H1 (cell line): ENCODE measurements around the gene TARS3. TPM values are rescaled to one million over a fixed set of nuclear protein-coding genes. Genes with fewer than 3 reads are reported as not detected.

Source experiments
- CTCF ChIA-PET: fragments of 300-600 bp; sonication (Branson Sonifier 250); formaldehyde crosslinking; loops from one replicate; lab custom pipeline; 2021; ENCODE audit not compliant: partially characterized antibody; lab: Charles Lee
- POLR2A ChIA-PET: fragments of 300-600 bp; sonication (Branson Sonifier 250); formaldehyde crosslinking; loops from one replicate; lab custom pipeline; 2021; ENCODE audit warnings: inconsistent platforms; ENCODE audit not compliant: partially characterized antibody; lab: Charles Lee
- DNase-seq, 2 experiments: peaks; one replicate each; pipeline versions ENCODE4 v3.0.0 to v3.0.0-alpha.2; 2010 to 2022; ENCODE audit warnings: low spot score in 2 of 2, low read depth in 1 of 2, mixed read lengths in 1 of 2
- FAIRE-seq: peaks from 2 replicates; lab custom pipeline; 2011; peaks lifted over from hg19 to GRCh38; lab: Jason Lieb, UNC
- H2AFZ ChIP-seq: 2 replicates; pipeline ENCODE4 v1.8.1; 2012; ENCODE audit warnings: low read length, inconsistent platforms
- H2AK5ac ChIP-seq: 2 replicates; pipeline ENCODE4 v1.6.1; 2013; ENCODE audit warnings: low read depth, low read length
- H2BK120ac ChIP-seq: replicated peaks from 2 replicates; pipeline ENCODE3; 2013; ENCODE audit warnings: low read depth, low read length, inconsistent platforms
- H2BK12ac ChIP-seq: 2 replicates; pipeline ENCODE4 v1.6.1; 2013; ENCODE audit warnings: low read depth, low read length
- H2BK15ac ChIP-seq: 2 replicates; pipeline ENCODE4 v1.6.1; 2013; ENCODE audit warnings: low read length
- H2BK20ac ChIP-seq: 2 replicates; pipeline ENCODE4 v1.6.1; 2013; ENCODE audit warnings: low read length
- H2BK5ac ChIP-seq: 2 replicates; pipeline ENCODE4 v1.6.1; 2013; ENCODE audit warnings: low read depth, low read length
- H3K14ac ChIP-seq: 2 replicates; pipeline ENCODE4 v1.6.1; 2013; ENCODE audit warnings: inconsistent platforms; ENCODE audit not compliant: insufficient read length
- H3K18ac ChIP-seq: 2 replicates; pipeline ENCODE4 v1.6.1; 2013; ENCODE audit warnings: low read length; ENCODE audit errors: extremely low read depth
- H3K23ac ChIP-seq: 2 replicates; pipeline ENCODE4 v1.6.1; 2013; ENCODE audit warnings: inconsistent platforms; ENCODE audit not compliant: insufficient read length
- H3K23me2 ChIP-seq: 2 replicates; pipeline ENCODE4 v1.6.1; 2013; ENCODE audit warnings: low read depth, low read length
- H3K27ac ChIP-seq: 2 replicates; pipeline ENCODE4 v1.6.1; 2011; ENCODE audit warnings: low read depth, low read length, inconsistent platforms
- H3K27me3 ChIP-seq, 4 experiments: replicated peaks in 1 of 4; 1 replicate in 1 of 4; 2 replicates in 3 of 4; pipeline versions ENCODE4 v1.6.1 to v1.8.1; 2011 to 2013; ENCODE audit warnings: low read length in 3 of 4, mild to moderate bottlenecking in 3 of 4, inconsistent platforms in 2 of 4, mixed read lengths in 2 of 4, moderate library complexity in 1 of 4; ENCODE audit not compliant: control insufficient read depth in 3 of 4, insufficient read depth in 3 of 4; ENCODE audit errors: extremely low read depth in 1 of 4
- H3K36me3 ChIP-seq, 4 experiments: 2 replicates each; pipeline versions ENCODE4 v1.6.1 to v1.8.1; 2011 to 2013; ENCODE audit warnings: mild to moderate bottlenecking in 4 of 4, low read length in 3 of 4, moderate library complexity in 2 of 4, control low read depth in 1 of 4, inconsistent platforms in 1 of 4; ENCODE audit not compliant: insufficient read depth in 4 of 4, control insufficient read depth in 2 of 4
- H3K4ac ChIP-seq: replicated peaks from 2 replicates; pipeline ENCODE3; 2013; ENCODE audit warnings: low read length, low read depth, mixed read lengths, inconsistent platforms; ENCODE audit not compliant: insufficient read length
- H3K4me1 ChIP-seq, 4 experiments: replicated peaks in 1 of 4; 1 replicate in 1 of 4; 2 replicates in 3 of 4; pipeline versions ENCODE4 v1.6.1 to v1.8.1; 2011 to 2013; ENCODE audit warnings: low read length in 3 of 4, inconsistent platforms in 2 of 4, mixed read lengths in 1 of 4; ENCODE audit not compliant: insufficient read depth in 4 of 4, control insufficient read depth in 3 of 4
- H3K4me2 ChIP-seq, 2 experiments: 2 replicates each; pipeline versions ENCODE4 v1.6.1 to v1.8.1; 2011 to 2013; ENCODE audit warnings: low read depth in 2 of 2, low read length in 2 of 2, control low read depth in 1 of 2, inconsistent platforms in 1 of 2, mild to moderate bottlenecking in 1 of 2; ENCODE audit not compliant: insufficient read depth in 1 of 2
- H3K4me3 ChIP-seq, 4 experiments: fragments of 200-600, 300-600 bp in 1 of 4; sonication (generic), shearing (Covaris generic), sonication (Bioruptor Twin) in 1 of 4; 2 replicates each; pipeline versions ENCODE4 v1.5.1 to v1.8.1; 2011 to 2016; ENCODE audit warnings: low read length in 4 of 4, low read depth in 3 of 4, control low read depth in 2 of 4, inconsistent platforms in 2 of 4, mild to moderate bottlenecking in 2 of 4, mixed read lengths in 1 of 4, moderate library complexity in 1 of 4; ENCODE audit not compliant: insufficient read depth in 2 of 4; ENCODE audit errors: extremely low read depth in 1 of 4
- H3K56ac ChIP-seq: replicated peaks from 2 replicates; pipeline ENCODE3; 2013; ENCODE audit warnings: low read depth, mild to moderate bottlenecking, mixed read lengths, low read length, inconsistent platforms; ENCODE audit not compliant: insufficient read length
- H3K79me1 ChIP-seq: 2 replicates; pipeline ENCODE4 v1.6.1; 2013; ENCODE audit warnings: low read depth, low read length, control low read depth
- H3K79me2 ChIP-seq, 2 experiments: 2 replicates each; pipeline versions ENCODE4 v1.6.1 to v1.8.1; 2012 to 2013; ENCODE audit warnings: low read length in 2 of 2, mild to moderate bottlenecking in 2 of 2, inconsistent platforms in 1 of 2; ENCODE audit not compliant: insufficient read depth in 2 of 2, control insufficient read depth in 1 of 2
- H3K9ac ChIP-seq, 4 experiments: replicated peaks in 1 of 4; 1 replicate in 1 of 4; 2 replicates in 3 of 4; pipeline versions ENCODE4 v1.6.1 to v1.8.1; 2011 to 2013; ENCODE audit warnings: low read depth in 3 of 4, low read length in 3 of 4, control low read depth in 2 of 4, mild to moderate bottlenecking in 2 of 4, moderate library complexity in 2 of 4, inconsistent platforms in 1 of 4; ENCODE audit errors: extremely low read depth in 1 of 4
- H3K9me3 ChIP-seq, 2 experiments: 2 replicates each; pipeline versions ENCODE4 v1.6.1 to v1.8.1; 2012 to 2013; ENCODE audit warnings: mild to moderate bottlenecking in 2 of 2, moderate library complexity in 2 of 2, control low read depth in 1 of 2, inconsistent platforms in 1 of 2, low read depth in 1 of 2, low read length in 1 of 2, mixed read lengths in 1 of 2; ENCODE audit not compliant: insufficient read depth in 2 of 2
- H4K20me1 ChIP-seq, 2 experiments: replicated peaks in 1 of 2; 2 replicates each; pipeline versions ENCODE3 to v1.8.1; 2011 to 2013; ENCODE audit warnings: inconsistent platforms in 2 of 2, low read length in 2 of 2, mild to moderate bottlenecking in 1 of 2; ENCODE audit not compliant: insufficient read depth in 2 of 2, control insufficient read depth in 1 of 2
- H4K5ac ChIP-seq: 2 replicates; pipeline ENCODE4 v1.6.1; 2013; ENCODE audit warnings: low read length, low read depth, mixed read lengths, inconsistent platforms; ENCODE audit not compliant: insufficient read length
- H4K8ac ChIP-seq: 2 replicates; pipeline ENCODE4 v1.8.0; 2013; ENCODE audit warnings: mild to moderate bottlenecking, moderate library complexity, low read length, inconsistent platforms; ENCODE audit not compliant: insufficient read depth; ENCODE audit errors: extremely low read depth
- H4K91ac ChIP-seq: replicated peaks from 2 replicates; pipeline ENCODE3; 2013; ENCODE audit warnings: low read length, mixed read lengths, inconsistent platforms; ENCODE audit not compliant: insufficient read length
- BRCA1 ChIP-seq: IDR thresholded peaks from 2 replicates; pipeline ENCODE4 v1.6.1; 2012; ENCODE audit warnings: low read depth, low read length, improper control_type of control experiment
- CHD2 ChIP-seq: IDR thresholded peaks from 2 replicates; pipeline ENCODE4 v1.6.1; 2012; ENCODE audit warnings: low read length, improper control_type of control experiment
- EP300 ChIP-seq, 2 experiments: IDR thresholded peaks; 1 replicate in 1 of 2; 2 replicates in 1 of 2; pipeline ENCODE4 v1.6.1; 2011 to 2012; ENCODE audit warnings: low read depth in 2 of 2, low read length in 2 of 2, mild to moderate bottlenecking in 2 of 2, borderline replicate concordance in 1 of 2, inconsistent platforms in 1 of 2, moderate library complexity in 1 of 2
- FOSL1 ChIP-seq: IDR thresholded peaks from 2 replicates; pipeline ENCODE4 v1.6.1; 2011; ENCODE audit warnings: mild to moderate bottlenecking, low read depth, low read length, moderate library complexity; ENCODE audit not compliant: insufficient read depth
- KDM5A ChIP-seq: fragments of 200-600 bp; IDR thresholded peaks from 2 replicates; pipeline ENCODE4 v1.7.1; 2012; ENCODE audit warnings: mild to moderate bottlenecking, low read length, inconsistent platforms, mixed read lengths
- PHF8 ChIP-seq: fragments of 200-600 bp; sonication (generic); conservative IDR thresholded peaks from 2 replicates; pipeline ENCODE4 v1.7.1; 2012; ENCODE audit warnings: low read depth, mild to moderate bottlenecking, inconsistent platforms, low read length, moderate library complexity
- SAP30 ChIP-seq: fragments of 300-600 bp; sonication (generic); IDR thresholded peaks from 2 replicates; pipeline ENCODE4 v1.7.1; 2012; ENCODE audit warnings: low read length, moderate library complexity, mild to moderate bottlenecking, inconsistent platforms; ENCODE audit not compliant: insufficient read depth, insufficient replicate concordance
- SIN3A ChIP-seq, 2 experiments: IDR thresholded peaks in 1 of 2; conservative IDR thresholded peaks in 1 of 2; 2 replicates each; pipeline ENCODE4 v1.6.1; 2011 to 2012; ENCODE audit warnings: low read length in 2 of 2, improper control_type of control experiment in 1 of 2, low read depth in 1 of 2, mild to moderate bottlenecking in 1 of 2
- SP4 ChIP-seq: IDR thresholded peaks from 2 replicates; pipeline ENCODE4 v1.6.1; 2012; ENCODE audit warnings: low read length, inconsistent platforms
- SUZ12 ChIP-seq: fragments of 200-600 bp; sonication (generic); IDR thresholded peaks from 2 replicates; pipeline ENCODE4 v1.6.1; 2012; ENCODE audit warnings: mild to moderate bottlenecking, inconsistent platforms, low read length, moderate library complexity, mixed read lengths
- YY1 ChIP-seq: IDR thresholded peaks from 2 replicates; pipeline ENCODE4 v1.6.1; 2011; ENCODE audit warnings: low read depth, mild to moderate bottlenecking, low read length
- WGBS, 2 experiments: shearing (Covaris generic) in 1 of 2; methylation state at CpG; one replicate each; pipeline versions ENCODE4 v1.1.6 to v1.1.7; 2013 to 2015; ENCODE audit warnings: low lambda C conversion rate in 2 of 2, mixed read lengths in 2 of 2, inconsistent platforms in 1 of 2, low coverage in 1 of 2, missing lambda C conversion rate in 1 of 2; ENCODE audit not compliant: insufficient replicate concordance in 2 of 2, insufficient coverage in 1 of 2, insufficient read length in 1 of 2; ENCODE audit errors: extremely low coverage in 1 of 2, missing lambda C conversion rate in 1 of 2; 5-methylcytosine and 5-hydroxymethylcytosine counted together
- polyA plus RNA-seq, 7 experiments: library from polyadenylated mRNA; depleted of rRNA in 3 of 7; stranded (reverse) in 5 of 7; unstranded in 2 of 7; fragments of >200 nt in 5 of 7; fragments of 200-250 nt in 2 of 7; gene quantifications; 1 replicate in 5 of 7; 2 replicates in 1 of 7; 4 replicates in 1 of 7; pipeline versions ENCODE4 v1.2.1 to v1.2.3, GENCODE V29; 2011 to 2013; ENCODE audit warnings: missing spikeins in 2 of 7, mixed read lengths in 2 of 7
- total RNA-seq: library from RNA; stranded (reverse); fragmentation: NEBNext Ultra II Directional; extraction: Animal tissue kit (Norgen Biotek cat#: 25700); gene quantifications from 2 replicates; pipeline ENCODE4 v1.2.1, GENCODE V29; 2021

Gene TARS3
- total and polyA plus RNA-seq, 2 of the 8 experiments (the other 6 are each of a cell fraction or from before 2014, with no cell fraction given), result 2.1 to 13.9 TPM

DNA sequence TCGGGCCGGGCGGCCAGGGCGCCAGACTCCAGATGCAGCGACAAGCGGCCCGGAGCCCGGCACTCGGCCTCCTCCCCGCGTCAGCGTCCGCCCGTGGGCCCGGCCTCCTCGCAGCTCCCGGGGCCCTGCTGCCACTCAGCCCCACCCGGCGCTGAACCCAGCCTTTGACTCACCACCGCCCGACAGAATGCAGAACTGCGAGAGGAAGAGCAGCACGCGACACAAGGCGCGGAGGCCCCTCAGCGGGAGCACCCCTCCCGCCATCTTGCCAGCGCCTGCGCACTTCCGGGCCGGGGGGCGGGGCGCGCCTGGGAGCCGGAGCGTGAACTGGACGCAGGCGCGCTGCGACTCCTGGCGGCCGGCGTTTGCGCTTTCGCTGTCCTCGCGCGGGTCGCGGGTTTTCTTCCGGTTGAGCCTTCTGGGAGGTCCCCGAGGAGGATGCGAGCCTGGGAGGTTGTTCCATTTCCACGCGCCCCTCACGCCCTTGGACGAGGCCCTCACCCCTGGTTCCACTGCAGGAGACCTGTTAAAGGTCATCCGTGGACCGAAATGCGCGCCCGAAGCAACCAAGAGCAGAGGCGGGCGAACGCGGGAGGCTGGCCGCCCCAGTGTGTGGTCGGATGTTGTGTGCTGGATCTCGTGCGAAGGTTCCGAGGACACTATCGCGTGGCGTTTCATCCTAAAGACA is 72.0 kb downstream of the TARS3 start, which contains the start of gene TM2D3:
Gene TM2D3, minus strand, starts transcription at position 284 of the 688 bp plus-strand sequence. Its CDS starts 20 bp downstream, at position 264.
- Histone ChIP-seq H3K14ac (no peak within 1 kb of the TSS), H2BK20ac (no peak within 1 kb of the TSS), H3K27me3 (no peaks in the 10 kb centered on the region; a peak in 1 of 7 replicates), H3K27ac (peak within 1 kb of the TSS; percentile 46; the same call in 1 of the 2 replicates), H4K91ac (peak within 1 kb of the TSS; percentile 99), H3K4me2 (peak within 1 kb of the TSS; percentile 68 to 87), H3K9ac (peak within 1 kb of the TSS; percentile 72 to 90 (median 77)), H3K23me2 (peaks cover 2% of the 10 kb centered on the region; the same call in 1 of the 2 replicates), H3K4ac (peak within 1 kb of the TSS; percentile 91), H2BK5ac (peak within 1 kb of the TSS; percentile 90), H3K79me1 (no peaks in the 10 kb centered on the region), H3K18ac (peak within 1 kb of the TSS; percentile 96), H3K79me2 (peaks cover 0 to 31% of the 10 kb centered on the region in 2 experiments; a peak in 2 of 4 replicates), H3K56ac (peak within 1 kb of the TSS; percentile 73), H2BK120ac (peak within 1 kb of the TSS; percentile 90), H2BK15ac (no peak within 1 kb of the TSS; the same call in 1 of the 2 replicates), H3K4me1 (peaks cover 0 to 3% (median 0%) of the 10 kb centered on the region in 4 experiments; a peak in 2 of 7 replicates), H3K4me3 (peak within 1 kb of the TSS; percentile 87 to 98 (median 95)), H2AFZ (peak within 1 kb of the TSS; percentile 97), H2AK5ac (no peak within 1 kb of the TSS), H4K5ac (peak within 1 kb of the TSS; percentile 93), H3K9me3 (peaks cover 7% of the 10 kb centered on the region in 2 experiments; a peak in 2 of 4 replicates), H4K8ac (peak within 1 kb of the TSS; percentile 98), H3K36me3 (peaks cover 0 to 20% (median 4%) of the 10 kb centered on the region in 4 experiments; a peak in 3 of 8 replicates), H2BK12ac (no peak within 1 kb of the TSS), H3K23ac (no peak within 1 kb of the TSS), H4K20me1 (no peaks in the 10 kb centered on the region)
- ChIA-PET POLR2A (interaction anchor here (0.8 to 1.3 kb wide), 2 partner anchors 21 to 350 kb away, joined by 3 read pairs; no protein-coding TSS in a partner anchor), CTCF (interaction anchor here (0.9 to 3.9 kb wide), 7 partner anchors 11 to 363 kb away, joined by 3 to 27 read pairs (median 5); no protein-coding TSS in a partner anchor)
- DNase-seq (peak; percentile 65 to 94), FAIRE-seq (no peak)
- WGBS, 2 experiments, result 1% methylated on average over 58 of the region's 75 CpGs; no CpG with 5 or more reads in 1 of the 2 experiments
- TF ChIP-seq EP300 (IDR thresholded peaks at IDR 0.05; ENCODE audit: borderline replicate concordance in 1 of 2, low read depth in 2 of 2, low read length in 2 of 2), result no peak
- TF ChIP-seq SP4, result no peak
- 0 out of 2 replicates have a peak, but pooled peaks have one; percentile 28 for TF ChIP-seq KDM5A
- TF ChIP-seq FOSL1, result no peak
- TF ChIP-seq SAP30, result no peak
- peak in 1 of 2 experiments; percentile 75; a peak in 2 of 4 replicates for TF ChIP-seq SIN3A (conservative IDR thresholded peaks at IDR 0.05 in 1 of 2, IDR thresholded peaks at IDR 0.05 in 1 of 2; ENCODE audit: low read depth in 1 of 2, low read length in 2 of 2)
- TF ChIP-seq SUZ12, result no peak
- TF ChIP-seq BRCA1, result no peak
- TF ChIP-seq YY1, result peak; percentile 93
- no peak for TF ChIP-seq CHD2
- peak; percentile 80 for TF ChIP-seq PHF8
